GM19035 (cell line): ENCODE data around the gene ACP4.

Experiments used
- ATAC-seq: cut with Tn5 transposase; IDR thresholded peaks from one replicate; pipeline ENCODE4 v1.9.1; 2021; ENCODE audit not compliant: unreplicated experiment

The ACP4 gene

GRCh38 chr19:50839712-50840655, 49.8 kb downstream of the ACP4 start:
- no peak for ATAC-seq

DNA sequence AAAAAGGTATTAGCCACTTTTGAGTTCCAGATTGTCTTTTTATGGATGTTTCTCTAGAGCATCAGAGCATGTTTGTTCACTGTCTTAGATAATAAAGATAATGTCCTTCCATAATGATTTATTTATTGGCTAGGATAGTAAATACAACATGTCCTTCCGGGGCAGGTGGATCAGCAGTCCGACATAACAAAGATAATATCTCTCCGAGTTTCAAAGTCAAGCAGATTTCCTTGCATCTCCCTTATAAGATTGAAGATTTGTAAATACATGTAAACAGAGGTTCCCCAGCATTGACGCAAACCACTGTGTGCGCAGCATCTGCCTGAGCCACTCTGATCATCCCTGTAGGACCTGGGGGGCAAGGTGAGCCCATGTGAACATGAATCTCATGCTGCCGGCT, 51.9 kb downstream of the ACP4 start:
- ATAC-seq, result no peak

- no peak for ATAC-seq
These were observed 53.0 kb downstream of the ACP4 start for GRCh38 chr19:50843205-50843604.

- no peak for ATAC-seq
These were observed 53.5 kb downstream of the ACP4 start for GRCh38 chr19:50843701-50844221.

DNA sequence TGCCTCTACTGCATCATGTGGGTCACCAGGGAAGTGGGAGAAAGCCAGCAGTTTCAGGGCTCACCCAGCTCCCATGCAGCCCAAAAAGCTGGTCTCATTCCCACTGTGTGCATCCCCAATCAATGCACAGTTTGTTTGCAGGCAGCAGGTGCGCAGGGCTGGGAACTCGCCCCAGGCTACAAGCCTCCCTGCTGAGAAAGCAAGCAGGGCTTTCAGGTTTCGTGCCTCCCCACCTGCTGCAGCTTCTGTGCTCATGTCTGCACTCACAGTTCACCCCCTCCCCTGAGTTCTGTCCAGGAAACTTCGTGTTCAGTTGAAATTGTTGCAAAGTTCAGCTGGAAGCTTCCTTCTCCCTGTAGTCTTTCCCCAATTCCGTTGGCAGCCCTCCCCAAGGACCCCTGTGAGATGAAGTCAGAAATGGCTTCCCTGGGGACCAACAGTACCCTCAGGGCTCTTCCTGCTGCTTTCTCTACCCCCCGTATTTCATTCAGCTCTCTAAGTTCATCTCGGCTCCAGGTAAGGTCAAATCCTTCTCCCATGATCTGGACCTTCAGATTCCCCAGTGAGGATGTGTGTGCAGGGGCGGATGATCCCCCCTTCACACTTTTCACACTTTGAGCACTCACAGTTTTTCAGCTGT, 54.2 kb downstream of the ACP4 start:
- ATAC-seq, result no peak
